ACHN (cell line): ENCODE results near the gene GRB14.
A peak's percentile ranks its signal among the peaks of the same experiment; 100 is the strongest.

Experiments
- DNase-seq: peaks from one replicate; pipeline ENCODE4 v3.0.0-alpha.2; 2015
- in situ Hi-C: cut with HindIII; loops from 2 replicates; pipeline ENCODE4 v1.10.0; 2017; ENCODE audit warnings: low sequenced_read_pairs, low pct_ligation_motif_present, low pct_unique_long_range_greater_than_20kb

Gene GRB14

GRCh38 chr2:164621764-164622105 is 453 bp upstream of the GRB14 start:
- DNase-seq, result no peak

DNA sequence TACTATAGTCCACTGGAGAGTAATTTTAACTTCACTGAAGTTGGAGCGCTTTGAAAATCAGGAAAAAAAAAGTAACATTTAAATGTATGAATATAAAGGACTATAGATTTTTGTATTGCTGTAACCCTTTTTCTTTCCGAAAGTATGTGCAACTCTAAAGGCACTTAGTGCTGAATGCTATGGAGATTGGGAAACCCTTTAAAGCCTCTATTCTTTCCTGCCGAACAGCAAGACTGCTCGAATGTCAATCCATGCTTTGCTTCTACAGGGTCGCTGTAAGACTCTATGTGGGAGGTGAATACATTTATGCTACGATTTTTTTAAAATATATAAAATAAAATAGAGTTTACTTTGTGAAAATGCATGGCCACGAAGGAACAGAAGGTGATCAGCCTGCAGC is 825 bp downstream of the GRB14 start:
- DNase-seq, result no peak
- in situ Hi-C loops, result no loop called here

More at GRCh38 chr2:164621764-164622105, 453 bp upstream of the GRB14 start:
- in situ Hi-C loops, result no loop called here

- peak; percentile 52 for DNase-seq
Observed at GRCh38 chr2:164617466-164617865, 3.8 kb downstream of the GRB14 start.

DNA sequence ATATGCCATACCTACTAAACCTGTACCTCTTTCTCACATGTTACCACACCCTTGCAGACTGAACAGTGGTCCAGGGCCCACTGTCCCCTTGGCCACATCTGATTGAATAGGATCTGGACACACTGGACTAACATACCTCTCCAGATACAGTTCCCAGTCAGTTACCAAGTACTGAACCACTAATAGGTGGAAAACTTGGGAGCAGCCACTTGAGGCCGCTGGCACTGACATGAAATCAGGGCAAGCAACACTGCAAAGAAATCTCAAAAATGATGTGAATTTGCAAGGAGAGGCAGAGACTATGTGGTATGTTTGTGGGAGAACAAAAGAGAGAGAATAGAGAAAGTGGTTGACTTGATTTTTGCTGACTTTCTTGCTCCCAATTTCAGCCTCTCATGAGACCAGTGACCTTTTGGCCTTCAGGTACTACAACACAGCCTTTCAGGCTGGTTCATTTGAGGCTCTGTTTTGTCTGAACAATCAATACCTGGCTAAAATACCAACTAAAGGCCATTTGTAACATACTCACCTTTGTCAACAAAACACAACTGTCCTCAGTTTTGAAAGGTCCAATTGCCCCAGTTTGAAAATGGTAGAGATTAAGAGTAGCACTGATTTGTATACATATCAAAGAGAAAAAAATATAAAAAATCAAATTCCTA is 7.8 kb downstream of the GRB14 start:
- DNase-seq, result no peak
- in situ Hi-C loops, result no loop called here

More at GRCh38 chr2:164617466-164617865, 3.8 kb downstream of the GRB14 start:
- in situ Hi-C loops, result no loop called here

GRCh38 chr2:164609790-164610189 is 11.5 kb downstream of the GRB14 start:
- no peak for DNase-seq
- in situ Hi-C loops, result no loop called here

DNA sequence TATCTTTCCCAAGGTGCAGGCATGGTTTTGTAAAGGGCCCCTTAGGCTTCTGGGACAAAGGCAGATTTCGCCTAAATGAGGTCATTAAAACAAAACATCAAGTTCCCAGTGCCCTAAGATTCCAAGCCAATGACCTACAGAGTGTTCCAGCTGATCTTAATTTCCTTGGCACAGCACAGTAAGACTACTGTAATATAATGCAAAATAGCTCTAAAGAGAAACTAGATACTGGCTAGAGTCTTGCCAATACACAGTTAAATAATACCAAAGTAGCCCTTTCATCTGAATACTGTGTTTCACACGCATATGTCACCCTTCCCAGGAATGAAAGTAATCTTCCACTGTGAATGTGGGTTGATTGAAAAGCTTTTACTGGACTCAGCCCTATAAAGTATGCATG is 14.7 kb downstream of the GRB14 start:
- in situ Hi-C loops, result no loop called here
- no peak for DNase-seq

GRCh38 chr2:164605295-164605694 is 16.0 kb downstream of the GRB14 start:
- DNase-seq, result no peak
- in situ Hi-C loops, result no loop called here

- in situ Hi-C loops, result no loop called here
- no peak for DNase-seq
Observed at GRCh38 chr2:164600763-164601162, 20.5 kb downstream of the GRB14 start.

DNA sequence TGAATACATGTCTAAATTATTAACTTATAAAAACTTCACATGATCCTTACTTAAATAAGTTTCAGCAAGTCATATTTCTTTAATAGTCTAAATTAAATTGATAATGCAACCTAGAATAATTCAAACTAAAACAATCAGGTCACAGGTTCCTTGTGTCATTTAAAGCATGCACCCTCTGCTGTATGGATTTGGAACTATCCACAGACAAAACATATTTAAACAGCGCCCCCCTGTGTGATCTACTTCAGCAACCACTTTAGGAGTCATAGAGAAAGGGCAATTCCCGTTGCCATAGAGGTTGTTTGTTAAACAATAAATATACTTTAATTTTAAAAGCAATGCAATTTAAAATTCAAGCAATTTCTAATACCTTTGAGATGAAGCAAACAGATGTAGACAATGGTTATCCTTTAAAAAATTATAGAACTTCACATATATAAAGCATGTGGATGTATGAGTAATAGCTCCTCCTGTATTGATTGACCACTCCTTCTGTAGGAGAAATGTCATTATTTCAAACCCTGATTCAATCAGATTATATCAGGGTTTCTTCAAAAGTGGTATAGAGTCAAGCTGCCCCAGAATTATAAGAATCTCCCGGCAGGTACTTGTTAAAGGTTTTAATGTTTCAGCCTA is 21.2 kb downstream of the GRB14 start:
- peak; percentile 91 for DNase-seq
- in situ Hi-C loops, result no loop called here

DNA sequence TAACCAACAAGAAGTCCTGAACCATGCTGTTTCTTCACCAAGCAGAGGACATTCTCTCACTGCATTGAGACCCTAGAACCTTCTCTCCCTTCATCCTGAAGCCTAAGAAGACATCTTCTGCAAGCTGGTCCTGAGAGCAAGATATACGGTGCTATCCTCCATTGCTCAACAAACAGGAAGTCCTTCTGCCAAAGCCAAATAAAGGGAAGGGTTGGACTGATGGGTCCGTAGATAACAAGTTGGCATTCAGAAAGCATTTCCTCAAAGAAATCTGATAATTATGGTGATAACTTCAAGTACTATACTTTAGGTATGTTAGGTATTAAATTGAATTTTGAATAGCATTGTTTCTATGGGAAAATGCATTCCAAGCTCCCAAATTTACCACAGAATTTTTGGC is 23.3 kb downstream of the GRB14 start:
- in situ Hi-C loops, result no loop called here
- DNase-seq, result no peak

DNA sequence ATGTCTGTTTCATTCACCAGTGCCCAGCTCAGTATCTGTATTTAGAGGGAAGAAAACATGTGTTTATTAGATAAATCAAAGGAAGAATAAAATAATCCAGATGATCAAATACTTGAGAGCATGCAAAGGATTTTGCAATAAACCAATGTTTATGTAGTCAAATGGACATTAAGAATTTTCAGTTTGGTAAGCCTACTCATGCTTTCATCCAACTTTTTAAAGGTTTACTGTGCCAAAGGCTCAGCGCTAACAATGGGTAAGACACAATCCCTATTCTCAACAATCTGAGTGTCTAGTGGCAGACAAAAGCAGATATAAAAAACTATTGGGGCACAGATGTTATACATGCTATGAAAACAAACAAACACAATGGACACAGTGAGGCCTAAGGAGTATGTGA is 26.3 kb downstream of the GRB14 start:
- DNase-seq, result no peak

GRCh38 chr2:164593959-164594358 is 27.3 kb downstream of the GRB14 start:
- no peak for DNase-seq
- in situ Hi-C loops, result no loop called here

More for the DNA sequence above, 26.3 kb downstream of the GRB14 start:
- in situ Hi-C loops, result no loop called here

DNA sequence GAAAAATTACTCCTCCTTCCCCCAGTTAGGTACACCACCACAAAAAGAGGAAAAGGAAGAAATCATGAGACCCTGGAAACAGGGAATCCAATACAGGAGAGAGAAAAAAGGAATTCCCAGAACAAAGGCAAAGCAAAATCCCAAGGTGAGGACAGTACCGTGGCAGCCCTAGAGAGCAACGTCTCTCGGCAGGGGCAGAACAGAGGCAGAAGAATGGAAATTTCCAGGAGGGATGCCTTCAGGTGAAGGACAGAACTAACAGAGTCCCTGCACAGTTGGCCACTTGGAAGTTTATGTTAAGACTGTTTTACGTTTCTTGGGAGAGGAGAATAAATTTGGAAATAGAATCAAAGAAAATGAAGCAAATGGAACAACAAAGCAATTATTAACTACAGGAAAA is 27.7 kb downstream of the GRB14 start:
- in situ Hi-C loops, result no loop called here
- no peak for DNase-seq

DNA sequence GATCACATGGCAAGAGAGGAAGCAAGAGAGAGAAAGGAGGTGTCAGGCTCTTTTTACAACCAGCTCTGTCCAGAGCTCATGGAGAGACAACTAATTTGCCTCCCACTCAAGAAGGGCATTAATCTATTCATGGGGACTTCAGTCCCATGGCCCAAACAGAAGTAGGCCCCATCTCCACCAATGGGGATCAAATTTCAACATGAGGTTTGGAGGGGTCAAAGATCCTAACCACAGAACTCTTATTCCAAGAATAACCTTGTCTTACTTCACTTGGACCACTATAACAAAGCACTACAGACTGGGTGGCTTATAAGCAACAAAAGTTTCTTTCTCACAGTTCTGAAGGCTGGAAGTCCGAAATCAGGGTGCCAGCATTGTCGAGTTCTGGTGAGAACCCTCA is 31.8 kb downstream of the GRB14 start:
- DNase-seq, result no peak
- in situ Hi-C loops, result no loop called here

GRCh38 chr2:164581050-164581449 is 40.2 kb downstream of the GRB14 start:
- in situ Hi-C loops, result no loop called here
- DNase-seq, result no peak

DNA sequence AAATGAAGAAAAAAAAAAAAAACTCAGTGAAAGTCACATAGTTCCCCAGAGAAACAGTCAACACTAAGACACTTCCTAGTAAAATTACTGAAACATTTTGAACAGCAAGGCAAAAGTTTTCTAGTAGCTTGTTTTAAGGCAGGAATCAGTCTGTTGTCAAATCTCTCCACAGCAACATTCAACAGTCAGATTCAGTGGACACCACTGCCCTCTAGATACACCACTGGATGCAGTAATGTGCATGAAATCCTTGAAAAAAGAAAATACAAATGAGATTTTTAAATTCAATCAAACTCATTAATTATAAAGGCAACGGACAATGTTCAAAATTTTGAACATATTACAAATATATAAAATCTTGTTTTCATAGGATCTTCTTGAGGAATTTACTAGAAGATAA is 46.4 kb downstream of the GRB14 start:
- in situ Hi-C loops, result no loop called here
- no peak for DNase-seq

- in situ Hi-C loops, result no loop called here
- DNase-seq, result no peak
Observed at GRCh38 chr2:164570475-164570874, 50.8 kb downstream of the GRB14 start.

DNA sequence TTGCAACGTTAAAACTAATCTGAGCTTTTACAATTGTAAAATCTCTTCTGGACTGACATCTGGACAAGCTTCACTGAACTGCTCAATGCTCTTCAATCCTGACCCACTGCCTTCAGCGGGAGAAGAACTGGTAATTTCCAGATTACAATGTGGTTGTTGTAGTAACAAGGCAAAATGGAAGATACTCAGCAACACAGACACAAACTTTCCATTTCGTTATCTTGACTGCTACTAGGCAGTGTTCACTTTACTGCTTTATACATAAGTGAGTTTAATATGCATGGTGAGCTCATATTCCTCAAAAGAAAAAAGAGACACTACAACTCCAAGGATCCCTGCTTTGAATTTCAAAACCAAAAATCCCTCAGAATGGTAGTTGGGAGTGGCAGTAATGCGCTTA is 51.9 kb downstream of the GRB14 start:
- in situ Hi-C loops, result no loop called here
- no peak for DNase-seq

DNA sequence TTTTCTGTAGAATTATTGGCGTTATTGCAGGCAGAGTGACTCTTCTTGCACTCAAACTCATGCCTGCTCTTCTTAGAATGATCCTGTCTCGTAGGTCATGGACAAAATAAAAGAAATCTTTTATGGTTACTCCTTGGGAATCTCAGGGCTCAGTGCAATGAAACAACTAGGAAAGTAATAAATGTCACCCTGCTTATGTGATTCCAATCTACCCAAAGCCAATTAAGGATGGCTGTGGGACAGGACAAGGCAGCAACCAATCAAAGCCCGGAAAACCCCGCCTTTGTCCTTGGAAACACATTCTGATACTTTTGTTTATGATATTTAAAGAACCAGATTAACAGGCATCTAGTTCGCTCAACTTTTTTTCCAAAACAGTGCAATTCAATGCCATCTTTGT is 53.0 kb downstream of the GRB14 start:
- DNase-seq, result no peak
- in situ Hi-C loops, result no loop called here

DNA sequence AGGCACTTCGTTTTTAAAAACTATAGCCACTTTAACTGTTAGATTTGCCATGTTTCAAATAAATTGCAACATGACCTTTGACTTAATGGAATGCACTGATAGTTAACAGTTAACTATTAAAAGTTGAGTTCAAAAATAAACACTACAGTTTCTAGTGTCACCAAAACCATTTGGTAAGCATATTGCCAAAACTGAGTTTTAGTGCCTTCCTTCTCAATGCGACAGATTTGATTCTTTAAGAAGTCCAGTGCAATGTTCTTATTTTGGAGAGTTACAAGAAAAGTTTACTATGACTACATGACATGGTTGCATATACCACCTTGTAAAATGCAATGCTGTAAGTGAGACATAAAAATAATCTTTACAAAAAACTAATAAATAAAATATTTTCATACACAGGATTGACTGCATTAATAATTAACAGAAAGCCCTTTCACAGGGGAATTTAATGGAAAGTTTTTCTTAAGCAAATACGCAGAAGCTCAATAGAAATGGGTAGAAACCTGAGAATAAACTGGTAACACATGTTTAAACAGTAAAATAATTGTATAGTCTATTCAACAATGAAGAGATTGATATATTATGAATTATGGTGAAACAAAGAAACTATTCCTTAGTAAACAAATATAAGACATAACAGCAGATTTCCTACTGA is 53.8 kb downstream of the GRB14 start:
- in situ Hi-C loops, result no loop called here
- DNase-seq, result no peak
